Measurements from ENCODE around the gene TNS2.
"Not testable (repeated sequence)": the region's sequence is repeated elsewhere in the genome, so short reads cannot be mapped to it uniquely, and the experiment has no call there.

TNS2 gene

DNA sequence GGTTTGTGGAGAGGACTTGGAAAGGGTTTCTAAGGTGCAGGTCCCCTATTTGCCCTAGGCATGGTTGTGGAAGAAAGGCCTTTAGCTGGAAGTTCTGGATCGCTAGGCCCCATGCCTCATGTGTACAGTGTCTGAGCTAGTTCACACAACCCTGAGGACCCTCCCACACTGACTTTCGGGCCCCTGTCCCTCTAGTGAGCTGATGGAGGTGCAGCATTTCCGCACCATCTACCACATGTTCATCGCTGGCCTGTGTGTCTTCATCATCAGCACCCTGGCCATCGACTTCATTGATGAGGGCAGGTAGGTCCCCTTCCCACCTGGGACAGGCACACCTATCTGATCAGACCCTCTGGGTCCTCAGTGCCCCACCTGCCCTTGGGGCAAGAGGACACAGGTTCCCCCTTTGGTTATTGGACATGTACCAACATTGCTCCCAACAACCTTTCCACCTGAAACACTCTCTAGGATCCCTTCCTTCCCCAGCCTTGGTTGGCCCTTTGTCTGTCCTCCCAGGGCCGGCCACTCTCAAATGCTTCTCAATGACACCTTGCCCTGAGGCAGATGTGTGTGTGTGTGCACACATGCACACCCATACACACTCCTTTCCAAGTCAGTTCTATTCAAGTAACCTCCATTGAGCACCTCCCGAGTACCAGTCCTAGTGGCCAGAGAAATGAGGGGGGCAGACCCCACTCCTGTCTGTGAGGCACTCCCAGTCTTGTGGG is 56.0 kb downstream of the TNS2 start:
- Histone ChIP-seq H3F3A (ENCODE audit: insufficient read depth) (peaks cover 10% of the 10 kb centered on the region), H3K9ac (ENCODE audit: low read length) (no peak overlapping the region), H3K36me3 (ENCODE audit: low read length) (0 out of 2 replicates have a peak, but pooled peaks cover 5% of the 10 kb centered on the region), H3K9me2 (replicated peaks; ENCODE audit: insufficient read depth, low read length) (no peaks in the 10 kb centered on the region), H3K9me3 (ENCODE audit: insufficient read depth, low read length) (no peaks in the 10 kb centered on the region), H3K79me2 (ENCODE audit: insufficient read depth, low read length) (no peaks in the 10 kb centered on the region), H3K4me3 (ENCODE audit: insufficient read depth, low read length, poor library complexity, severe bottlenecking) (no peak overlapping the region), H2AFZ (ENCODE audit: low read depth, low read length, severe bottlenecking) (no peak overlapping the region), H4K20me1 (ENCODE audit: low read depth, low read length) (no peaks in the 10 kb centered on the region), H3K27me3 (ENCODE audit: low read length) (no peaks in the 10 kb centered on the region), H3K27ac (ENCODE audit: low read depth, low read length) (peak overlapping the region; percentile 54; the same call in 1 of the 2 replicates), H3K4me2 (ENCODE audit: low read depth, low read length, poor library complexity, severe bottlenecking) (no peak overlapping the region)
- no peak for TF ChIP-seq EZH2phosphoT487 (conservative IDR thresholded peaks at IDR 0.05; ENCODE audit: low read length)
- TF ChIP-seq, protein P1, sequence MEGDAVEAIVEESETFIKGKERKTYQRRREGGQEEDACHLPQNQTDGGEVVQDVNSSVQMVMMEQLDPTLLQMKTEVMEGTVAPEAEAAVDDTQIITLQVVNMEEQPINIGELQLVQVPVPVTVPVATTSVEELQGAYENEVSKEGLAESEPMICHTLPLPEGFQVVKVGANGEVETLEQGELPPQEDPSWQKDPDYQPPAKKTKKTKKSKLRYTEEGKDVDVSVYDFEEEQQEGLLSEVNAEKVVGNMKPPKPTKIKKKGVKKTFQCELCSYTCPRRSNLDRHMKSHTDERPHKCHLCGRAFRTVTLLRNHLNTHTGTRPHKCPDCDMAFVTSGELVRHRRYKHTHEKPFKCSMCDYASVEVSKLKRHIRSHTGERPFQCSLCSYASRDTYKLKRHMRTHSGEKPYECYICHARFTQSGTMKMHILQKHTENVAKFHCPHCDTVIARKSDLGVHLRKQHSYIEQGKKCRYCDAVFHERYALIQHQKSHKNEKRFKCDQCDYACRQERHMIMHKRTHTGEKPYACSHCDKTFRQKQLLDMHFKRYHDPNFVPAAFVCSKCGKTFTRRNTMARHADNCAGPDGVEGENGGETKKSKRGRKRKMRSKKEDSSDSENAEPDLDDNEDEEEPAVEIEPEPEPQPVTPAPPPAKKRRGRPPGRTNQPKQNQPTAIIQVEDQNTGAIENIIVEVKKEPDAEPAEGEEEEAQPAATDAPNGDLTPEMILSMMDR (IDR thresholded peaks at IDR 0.05; ENCODE audit: insufficient read depth, low read length, poor library complexity, severe bottlenecking), result no peak

DNA sequence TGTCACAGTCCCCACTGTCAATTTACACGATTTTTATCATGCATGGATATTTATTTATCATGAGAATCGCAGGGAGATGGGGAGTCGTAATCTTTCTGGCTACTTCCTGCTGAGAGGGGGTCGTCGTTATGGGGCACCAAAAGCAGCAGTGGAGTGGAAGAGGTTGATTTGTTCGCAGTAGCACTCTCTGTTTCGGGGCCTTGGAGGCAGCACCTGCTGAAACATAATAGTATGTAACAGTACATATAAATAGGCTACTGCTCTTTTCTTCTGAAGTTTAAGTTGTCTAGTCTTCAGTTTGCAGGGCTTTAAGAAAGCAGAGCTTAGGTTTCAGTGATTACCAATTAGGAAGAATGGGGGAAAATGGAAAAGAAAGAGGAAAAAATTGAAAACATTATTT is 57.3 kb downstream of the TNS2 start:
- TF ChIP-seq EZH2phosphoT487 (conservative IDR thresholded peaks at IDR 0.05; ENCODE audit: low read length), result no peak
- TF ChIP-seq, protein P1 (IDR thresholded peaks at IDR 0.05; ENCODE audit: insufficient read depth, low read length, poor library complexity, severe bottlenecking), result no peak
- no peaks in the 10 kb centered on the region for H4K20me1 ChIP-seq (ENCODE audit: low read depth, low read length)
- H3F3A ChIP-seq (ENCODE audit: insufficient read depth), result peaks cover 10% of the 10 kb centered on the region
- no peaks in the 10 kb centered on the region for H3K79me2 ChIP-seq (ENCODE audit: insufficient read depth, low read length)
- no peak overlapping the region for H3K4me2 ChIP-seq (ENCODE audit: low read depth, low read length, poor library complexity, severe bottlenecking)
- H3K27me3 ChIP-seq (ENCODE audit: low read length), result no peaks in the 10 kb centered on the region
- peak overlapping the region; percentile 54 for H3K27ac ChIP-seq (ENCODE audit: low read depth, low read length)
- H3K9me2 ChIP-seq (replicated peaks; ENCODE audit: insufficient read depth, low read length), result no peaks in the 10 kb centered on the region
- no peak overlapping the region for H2AFZ ChIP-seq (ENCODE audit: low read depth, low read length, severe bottlenecking)
- no peak overlapping the region for H3K4me3 ChIP-seq (ENCODE audit: insufficient read depth, low read length, poor library complexity, severe bottlenecking)
- no peaks in the 10 kb centered on the region for H3K9me3 ChIP-seq (ENCODE audit: insufficient read depth, low read length)
- 0 out of 2 replicates have a peak, but pooled peaks cover 5% of the 10 kb centered on the region for H3K36me3 ChIP-seq (ENCODE audit: low read length)
- H3K9ac ChIP-seq (ENCODE audit: low read length), result no peak overlapping the region

DNA sequence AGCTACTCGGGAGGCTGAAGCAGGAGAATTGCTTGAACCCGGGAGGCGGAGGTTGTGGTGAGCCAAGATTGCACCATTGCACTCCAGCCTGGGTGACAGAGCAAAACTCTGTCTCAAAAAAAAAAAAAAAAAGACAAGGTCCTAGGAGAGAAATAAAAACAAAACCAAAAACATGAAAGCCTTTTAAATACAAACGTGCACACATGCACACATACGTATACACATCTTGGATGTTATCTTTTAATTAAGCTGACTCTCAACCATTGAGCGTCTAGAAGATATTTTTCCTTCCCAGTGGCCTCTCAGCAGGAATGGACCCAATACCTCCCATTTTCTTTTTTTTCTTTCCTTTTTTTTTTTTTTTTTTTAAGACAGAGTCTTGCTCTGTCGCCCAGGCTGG is 62.6 kb downstream of the TNS2 start:
- not testable (repeated sequence) for H3K9ac ChIP-seq (ENCODE audit: low read length); H3K79me2 ChIP-seq (ENCODE audit: insufficient read depth, low read length); H3K9me3 ChIP-seq (ENCODE audit: insufficient read depth, low read length); H3F3A ChIP-seq (ENCODE audit: insufficient read depth); H3K27me3 ChIP-seq (ENCODE audit: low read length); H3K4me3 ChIP-seq (ENCODE audit: insufficient read depth, low read length, poor library complexity, severe bottlenecking); H3K27ac ChIP-seq (ENCODE audit: low read depth, low read length); H3K36me3 ChIP-seq (ENCODE audit: low read length); H4K20me1 ChIP-seq (ENCODE audit: low read depth, low read length); H3K4me2 ChIP-seq (ENCODE audit: low read depth, low read length, poor library complexity, severe bottlenecking); H2AFZ ChIP-seq (ENCODE audit: low read depth, low read length, severe bottlenecking); H3K9me2 ChIP-seq (replicated peaks; ENCODE audit: insufficient read depth, low read length)

DNA sequence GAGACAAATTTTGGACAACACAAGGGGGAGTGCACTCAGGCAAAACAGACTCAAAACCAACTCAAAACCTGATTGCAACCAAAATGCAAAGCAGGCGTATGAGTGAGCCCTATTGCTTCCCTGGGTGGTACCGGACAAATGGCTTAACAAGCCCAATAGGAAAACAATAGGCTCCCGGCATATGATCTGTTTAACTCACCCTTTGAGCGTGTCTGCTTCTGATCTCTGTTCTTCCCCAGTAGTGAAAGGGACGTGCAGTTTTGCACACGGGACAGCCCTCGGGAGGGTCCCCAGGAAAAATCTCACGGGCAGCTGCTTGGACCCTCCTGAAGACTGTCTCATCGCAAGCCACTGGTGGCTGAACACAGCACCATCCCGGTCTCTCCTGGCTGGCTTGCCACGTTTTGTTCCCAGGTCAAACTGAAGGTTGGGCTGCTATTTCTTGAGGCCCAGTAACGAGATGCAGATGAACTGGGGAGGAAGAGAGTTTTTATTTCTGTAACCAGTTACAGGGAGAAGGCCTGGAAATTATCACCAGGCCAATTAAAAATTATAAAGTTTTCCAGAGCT is 63.4 kb downstream of the TNS2 start:
- H3K36me3 ChIP-seq (ENCODE audit: low read length), result 0 out of 2 replicates have a peak, but pooled peaks cover 5% of the 10 kb centered on the region
- H3K27me3 ChIP-seq (ENCODE audit: low read length), result no peaks in the 10 kb centered on the region
- H3K4me3 ChIP-seq (ENCODE audit: insufficient read depth, low read length, poor library complexity, severe bottlenecking), result no peak overlapping the region
- H4K20me1 ChIP-seq (ENCODE audit: low read depth, low read length), result no peaks in the 10 kb centered on the region
- H2AFZ ChIP-seq (ENCODE audit: low read depth, low read length, severe bottlenecking), result no peak overlapping the region
- TF ChIP-seq EZH2phosphoT487 (conservative IDR thresholded peaks at IDR 0.05; ENCODE audit: low read length), result no peak
- TF ChIP-seq, protein P1 (IDR thresholded peaks at IDR 0.05; ENCODE audit: insufficient read depth, low read length, poor library complexity, severe bottlenecking), result no peak
- H3K79me2 ChIP-seq (ENCODE audit: insufficient read depth, low read length), result no peaks in the 10 kb centered on the region
- H3K9me3 ChIP-seq (ENCODE audit: insufficient read depth, low read length), result no peaks in the 10 kb centered on the region
- no peaks in the 10 kb centered on the region for H3F3A ChIP-seq (ENCODE audit: insufficient read depth)
- H3K9ac ChIP-seq (ENCODE audit: low read length), result no peak overlapping the region
- H3K27ac ChIP-seq (ENCODE audit: low read depth, low read length), result no peak overlapping the region
- H3K4me2 ChIP-seq (ENCODE audit: low read depth, low read length, poor library complexity, severe bottlenecking), result no peak overlapping the region
- no peaks in the 10 kb centered on the region for H3K9me2 ChIP-seq (replicated peaks; ENCODE audit: insufficient read depth, low read length)

All from SU-DHL-6 (cell line).